Measurements from ENCODE around the gene VANGL2. TPM values are rescaled to one million over a fixed set of nuclear protein-coding genes. Genes with fewer than 3 reads are reported as not detected.

The VANGL2 gene
- total RNA-seq (2013), result not detected
- under 1 TPM in 1 of 3 donors, not detected in 2; 0.01 TPM for polyA plus RNA-seq
- under 0.01 TPM in 1 of 2 replicates, not detected in the other for polyA minus RNA-seq
- total RNA-seq, result 0 to 10.1 (median 0.08) reads per million in 11 experiments

DNA sequence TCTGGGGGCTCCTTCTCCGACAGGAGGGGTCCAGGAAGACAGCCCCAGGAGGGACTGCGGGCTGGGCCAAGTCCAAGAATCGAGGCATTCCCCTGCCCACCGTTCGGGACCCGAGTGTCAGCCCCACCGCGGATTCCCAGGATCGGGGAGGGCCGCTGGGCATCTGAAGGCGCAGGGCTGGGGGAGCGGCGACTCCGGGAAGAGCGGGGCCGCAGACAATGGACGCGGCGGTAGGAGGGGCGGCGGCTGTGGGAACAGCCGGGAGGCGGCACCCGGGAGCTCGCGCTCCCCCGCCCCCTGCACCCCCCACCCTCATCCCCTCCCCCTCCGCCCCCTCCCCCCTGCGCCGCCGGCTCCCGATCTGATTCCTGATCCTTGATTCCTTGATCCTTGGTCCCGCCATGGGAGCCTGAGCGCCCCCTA, at the start of gene VANGL2:
VANGL2 (plus strand) TSS at position 342 of the 423 bp plus-strand sequence. CDS start 15,274 bp downstream, outside the sequence.
- Mint-ChIP-seq H3K4me3 (peak within 1 kb of the TSS; percentile 49 to 77), H3K36me3 (peaks cover 0 to 8% of the 10 kb centered on the region in 2 donors), H3K27me3 (ENCODE audit: low read depth in 3 of 3) (peaks cover 28 to 35% (median 29%) of the 10 kb centered on the region in 3 donors), H3K27ac (no peak within 1 kb of the TSS), H3K4me1 (peaks cover 29% of the 10 kb centered on the region), H3K9me3 (peaks cover 0 to 2% (median 0%) of the 10 kb centered on the region in 7 donors)
- intact Hi-C loops (cut with micrococcal nuclease), result no loop called here
- Histone ChIP-seq H3K9me3 (replicated peaks in 1 of 2; ENCODE audit: control insufficient read depth in 1 of 2, insufficient read depth in 1 of 2, low read length in 2 of 2) (no peaks in the 10 kb centered on the region), H3K27ac (ENCODE audit: low read depth in 1 of 2, low read length in 2 of 2) (no peak within 1 kb of the TSS), H3K4me3 (replicated peaks in 1 of 3; ENCODE audit: low read depth in 2 of 3, low read length in 3 of 3) (peak within 1 kb of the TSS; percentile 12 to 70 (median 20)), H3K79me2 (ENCODE audit: insufficient read depth, low read length) (no peaks in the 10 kb centered on the region), H3K27me3 (ENCODE audit: control insufficient read depth in 2 of 2, insufficient read depth in 2 of 2, low read length in 2 of 2) (peaks cover 18 to 26% of the 10 kb centered on the region in 2 donors), H3K4me1 (ENCODE audit: control insufficient read depth in 1 of 2, insufficient read depth in 2 of 2, low read length in 2 of 2) (peaks cover 9 to 12% of the 10 kb centered on the region in 2 donors), H3K36me3 (replicated peaks in 1 of 2; ENCODE audit: control insufficient read depth in 1 of 2, insufficient read depth in 2 of 2, low read length in 2 of 2) (no peaks in the 10 kb centered on the region), H2AFZ (ENCODE audit: insufficient read depth, low read depth, low read length, poor library complexity, severe bottlenecking) (peak within 1 kb of the TSS; percentile 67), H3K9ac (ENCODE audit: insufficient read depth, low read length, poor library complexity, severe bottlenecking) (peak within 1 kb of the TSS; percentile 30), H3K4me2 (replicated peaks; ENCODE audit: extremely low read depth, low read length, poor library complexity, severe bottlenecking) (peak within 1 kb of the TSS; percentile 75), H4K20me1 (ENCODE audit: insufficient read depth, low read length) (no peaks in the 10 kb centered on the region)
- peak; percentile 12 to 21 (median 19) for DNase-seq
- TF ChIP-seq CTCF (IDR thresholded peaks at IDR 0.05), result no peak
- 1% methylated on average over 13 of the region's 34 CpGs for WGBS (ENCODE audit: insufficient coverage)

DNA sequence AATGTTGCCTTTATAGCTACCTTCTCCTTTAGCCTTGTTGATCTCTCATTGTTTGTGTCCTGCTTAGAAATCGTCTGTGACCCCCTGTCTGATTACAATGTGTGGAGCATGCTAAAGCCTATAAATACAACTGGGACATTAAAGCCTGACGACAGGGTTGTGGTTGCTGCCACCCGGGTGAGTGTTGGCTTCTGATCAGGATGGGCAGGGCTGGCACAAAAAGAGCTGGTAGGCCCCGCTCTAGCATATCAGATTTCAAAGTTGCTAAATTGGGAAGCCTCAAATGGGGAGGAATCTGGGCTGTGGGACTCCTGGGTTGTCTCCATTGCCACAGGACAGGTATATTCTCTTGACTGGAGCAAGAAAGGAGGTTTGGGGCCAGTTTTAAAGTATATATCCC, 48.7 kb upstream of the VANGL2 start:
- peaks cover 14% of the 10 kb centered on the region in 2 donors for H3K4me1 ChIP-seq (ENCODE audit: control insufficient read depth in 1 of 2, insufficient read depth in 2 of 2, low read length in 2 of 2)
- no peaks in the 10 kb centered on the region for H3K27me3 ChIP-seq (ENCODE audit: control insufficient read depth in 2 of 2, insufficient read depth in 2 of 2, low read length in 2 of 2)
- Mint-ChIP-seq H3K36me3 (peaks cover 82 to 92% of the 10 kb centered on the region in 2 donors), H3K4me3 (no peak overlapping the region), H3K9me3 (no peaks in the 10 kb centered on the region), H3K27me3 (ENCODE audit: low read depth in 3 of 3) (no peaks in the 10 kb centered on the region), H3K27ac (peak overlapping the region in 2 of 7 donors; percentile 58 to 67), H3K4me1 (peaks cover 12% of the 10 kb centered on the region)
- H3K27ac ChIP-seq (ENCODE audit: low read depth in 1 of 2, low read length in 2 of 2), result no peak overlapping the region
- peaks cover 89 to 91% of the 10 kb centered on the region in 2 donors for H3K36me3 ChIP-seq (replicated peaks in 1 of 2; ENCODE audit: control insufficient read depth in 1 of 2, insufficient read depth in 2 of 2, low read length in 2 of 2)
- no peak overlapping the region for H3K4me2 ChIP-seq (replicated peaks; ENCODE audit: extremely low read depth, low read length, poor library complexity, severe bottlenecking)
- intact Hi-C loops (cut with micrococcal nuclease), result no loop called here
- H2AFZ ChIP-seq (ENCODE audit: insufficient read depth, low read depth, low read length, poor library complexity, severe bottlenecking), result no peak overlapping the region
- peaks cover 25% of the 10 kb centered on the region for H4K20me1 ChIP-seq (ENCODE audit: insufficient read depth, low read length)
- H3K79me2 ChIP-seq (ENCODE audit: insufficient read depth, low read length), result peaks cover 32% of the 10 kb centered on the region
- H3K4me3 ChIP-seq (replicated peaks in 1 of 3; ENCODE audit: low read depth in 2 of 3, low read length in 3 of 3), result no peak overlapping the region
- no peak overlapping the region for H3K9ac ChIP-seq (ENCODE audit: insufficient read depth, low read length, poor library complexity, severe bottlenecking)
- TF ChIP-seq CTCF (IDR thresholded peaks at IDR 0.05), result no peak
- no peak for DNase-seq
- no peaks in the 10 kb centered on the region for H3K9me3 ChIP-seq (replicated peaks in 1 of 2; ENCODE audit: control insufficient read depth in 1 of 2, insufficient read depth in 1 of 2, low read length in 2 of 2)
- 97% methylated on average over 4 of the region's 4 CpGs for WGBS (ENCODE audit: insufficient coverage)
